ENCODE measurements around the gene TARBP1.
"Not testable (repeated sequence)": the region's sequence is repeated elsewhere in the genome, so short reads cannot be mapped to it uniquely, and the experiment has no call there.

Gene TARBP1, protein sequence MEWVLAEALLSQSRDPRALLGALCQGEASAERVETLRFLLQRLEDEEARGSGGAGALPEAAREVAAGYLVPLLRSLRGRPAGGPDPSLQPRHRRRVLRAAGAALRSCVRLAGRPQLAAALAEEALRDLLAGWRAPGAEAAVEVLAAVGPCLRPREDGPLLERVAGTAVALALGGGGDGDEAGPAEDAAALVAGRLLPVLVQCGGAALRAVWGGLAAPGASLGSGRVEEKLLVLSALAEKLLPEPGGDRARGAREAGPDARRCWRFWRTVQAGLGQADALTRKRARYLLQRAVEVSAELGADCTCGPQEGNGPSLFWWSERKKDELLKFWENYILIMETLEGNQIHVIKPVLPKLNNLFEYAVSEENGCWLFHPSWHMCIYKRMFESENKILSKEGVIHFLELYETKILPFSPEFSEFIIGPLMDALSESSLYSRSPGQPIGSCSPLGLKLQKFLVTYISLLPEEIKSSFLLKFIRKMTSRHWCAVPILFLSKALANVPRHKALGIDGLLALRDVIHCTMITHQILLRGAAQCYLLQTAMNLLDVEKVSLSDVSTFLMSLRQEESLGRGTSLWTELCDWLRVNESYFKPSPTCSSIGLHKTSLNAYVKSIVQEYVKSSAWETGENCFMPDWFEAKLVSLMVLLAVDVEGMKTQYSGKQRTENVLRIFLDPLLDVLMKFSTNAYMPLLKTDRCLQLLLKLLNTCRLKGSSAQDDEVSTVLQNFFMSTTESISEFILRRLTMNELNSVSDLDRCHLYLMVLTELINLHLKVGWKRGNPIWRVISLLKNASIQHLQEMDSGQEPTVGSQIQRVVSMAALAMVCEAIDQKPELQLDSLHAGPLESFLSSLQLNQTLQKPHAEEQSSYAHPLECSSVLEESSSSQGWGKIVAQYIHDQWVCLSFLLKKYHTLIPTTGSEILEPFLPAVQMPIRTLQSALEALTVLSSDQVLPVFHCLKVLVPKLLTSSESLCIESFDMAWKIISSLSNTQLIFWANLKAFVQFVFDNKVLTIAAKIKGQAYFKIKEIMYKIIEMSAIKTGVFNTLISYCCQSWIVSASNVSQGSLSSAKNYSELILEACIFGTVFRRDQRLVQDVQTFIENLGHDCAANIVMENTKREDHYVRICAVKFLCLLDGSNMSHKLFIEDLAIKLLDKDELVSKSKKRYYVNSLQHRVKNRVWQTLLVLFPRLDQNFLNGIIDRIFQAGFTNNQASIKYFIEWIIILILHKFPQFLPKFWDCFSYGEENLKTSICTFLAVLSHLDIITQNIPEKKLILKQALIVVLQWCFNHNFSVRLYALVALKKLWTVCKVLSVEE (N-terminal part only)

GRCh38 chr1:234478481-234479309, at the start of gene TARBP1:
TARBP1 (minus strand) TSS chr1:234479179; CDS start chr1:234479103, 76 bp downstream.
- peak; percentile 47 to 55 for DNase-seq (ENCODE audit: extremely low read depth in 1 of 2, low read depth in 1 of 2)

GRCh38 chr1:234528074-234528865, 49.3 kb upstream of the TARBP1 start:
- no peak for DNase-seq (ENCODE audit: extremely low read depth in 1 of 2, low read depth in 1 of 2)

- no peak for DNase-seq (ENCODE audit: extremely low read depth in 1 of 2, low read depth in 1 of 2)
These were observed 48.4 kb upstream of the TARBP1 start for GRCh38 chr1:234527346-234527745.

- no peak for DNase-seq (ENCODE audit: extremely low read depth in 1 of 2, low read depth in 1 of 2)
These were observed 47.9 kb upstream of the TARBP1 start for GRCh38 chr1:234526922-234527321.

DNA sequence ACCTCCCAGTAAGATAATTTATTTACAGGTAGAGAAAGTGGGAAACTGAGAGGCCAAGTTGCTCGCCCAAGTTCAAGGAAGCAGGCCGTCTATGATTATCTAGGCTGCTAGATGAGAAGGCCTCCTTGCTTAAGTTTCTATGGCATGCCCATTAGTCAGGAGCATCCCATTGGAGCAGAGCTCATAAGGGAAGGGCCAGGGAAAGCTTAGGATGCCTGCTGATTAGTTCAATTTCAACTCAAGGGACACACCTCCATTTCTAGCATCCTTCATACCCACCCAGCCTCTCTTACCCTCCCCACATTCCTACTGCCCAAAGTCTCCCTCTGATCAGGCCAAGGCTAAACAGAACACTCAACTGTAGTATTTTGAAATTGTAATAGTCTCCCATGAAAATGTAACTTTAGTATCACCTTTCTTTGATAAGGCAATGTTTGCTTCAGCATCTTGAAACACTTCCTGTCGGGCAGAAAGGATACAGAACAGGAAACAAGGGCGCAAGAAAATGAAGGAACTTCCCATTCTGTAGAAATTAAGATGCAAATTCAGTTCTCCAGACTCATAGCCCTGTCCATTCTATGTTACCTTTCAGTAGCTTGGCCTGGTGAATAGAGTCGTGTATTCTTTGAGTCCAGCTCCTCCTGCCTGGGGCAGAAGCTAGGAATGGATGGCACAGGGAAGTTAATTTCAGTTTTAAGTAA, 46.3 kb upstream of the TARBP1 start:
- DNase-seq (ENCODE audit: extremely low read depth in 1 of 2, low read depth in 1 of 2): no peak

GRCh38 chr1:234521836-234522235, 42.9 kb upstream of the TARBP1 start:
- DNase-seq (ENCODE audit: extremely low read depth in 1 of 2, low read depth in 1 of 2): no peak

- no peak for DNase-seq (ENCODE audit: extremely low read depth in 1 of 2, low read depth in 1 of 2)
These were observed 42.2 kb upstream of the TARBP1 start for GRCh38 chr1:234520908-234521817.

GRCh38 chr1:234519506-234519905, 40.5 kb upstream of the TARBP1 start:
- no peak for DNase-seq (ENCODE audit: extremely low read depth in 1 of 2, low read depth in 1 of 2)

GRCh38 chr1:234518876-234519275, 39.9 kb upstream of the TARBP1 start:
- no peak for DNase-seq (ENCODE audit: extremely low read depth in 1 of 2, low read depth in 1 of 2)

DNA sequence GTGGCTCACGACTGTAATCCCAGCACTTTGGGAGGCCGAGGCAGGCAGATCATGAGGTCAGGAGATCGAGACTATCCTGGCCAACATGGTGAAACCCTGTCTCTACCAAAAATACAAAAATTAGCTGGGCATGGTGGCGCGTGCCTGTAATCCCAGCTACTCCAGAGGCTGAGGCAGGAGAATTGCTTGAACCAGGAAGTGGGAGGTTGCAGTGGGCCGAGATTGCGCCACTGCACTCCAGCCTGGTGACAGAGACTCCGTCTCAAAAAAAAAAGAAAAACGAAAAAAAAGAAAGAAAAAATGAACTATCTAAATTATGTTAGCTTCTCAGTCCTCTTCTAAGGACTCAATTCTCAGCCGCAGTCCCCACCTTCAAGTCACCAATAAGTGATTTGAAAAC, 39.1 kb upstream of the TARBP1 start:
- not testable (repeated sequence) for DNase-seq (ENCODE audit: extremely low read depth in 1 of 2, low read depth in 1 of 2)

DNA sequence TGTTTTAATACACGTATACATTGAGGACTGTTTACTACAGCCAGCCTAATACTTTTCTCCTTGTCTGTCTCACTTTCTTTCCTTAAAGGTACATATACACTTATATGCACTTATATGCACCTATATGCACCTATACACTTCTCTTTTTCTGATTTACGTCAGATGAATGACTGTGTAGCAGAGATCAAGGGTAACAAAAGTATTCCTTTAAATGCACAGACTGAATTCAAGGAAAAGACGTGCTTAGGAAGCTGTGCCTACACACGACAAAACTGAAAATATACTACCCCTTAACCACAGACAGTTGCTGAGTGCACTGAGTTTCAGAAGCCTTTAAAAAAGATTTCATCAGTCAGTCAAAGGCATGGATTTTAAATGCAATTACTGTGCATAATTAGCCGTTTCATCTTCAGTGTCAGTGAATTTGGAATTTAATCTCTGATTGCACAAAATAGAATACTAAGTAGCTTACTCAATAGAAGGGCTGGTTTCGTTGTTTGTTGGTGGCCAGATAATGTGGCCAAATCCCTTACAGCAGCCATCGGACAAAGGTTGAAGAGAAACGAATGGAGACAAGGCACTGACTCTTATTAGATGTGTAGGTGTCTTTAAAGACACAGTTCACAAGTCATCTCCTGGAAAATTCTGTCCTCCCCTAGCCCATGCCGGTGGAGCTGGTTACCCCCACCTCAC, 38.3 kb upstream of the TARBP1 start:
- no peak for DNase-seq (ENCODE audit: extremely low read depth in 1 of 2, low read depth in 1 of 2)

GRCh38 chr1:234515821-234516241, 36.9 kb upstream of the TARBP1 start:
- no peak for DNase-seq (ENCODE audit: extremely low read depth in 1 of 2, low read depth in 1 of 2)

GRCh38 chr1:234515411-234515810, 36.4 kb upstream of the TARBP1 start:
- DNase-seq (ENCODE audit: extremely low read depth in 1 of 2, low read depth in 1 of 2): no peak

DNA sequence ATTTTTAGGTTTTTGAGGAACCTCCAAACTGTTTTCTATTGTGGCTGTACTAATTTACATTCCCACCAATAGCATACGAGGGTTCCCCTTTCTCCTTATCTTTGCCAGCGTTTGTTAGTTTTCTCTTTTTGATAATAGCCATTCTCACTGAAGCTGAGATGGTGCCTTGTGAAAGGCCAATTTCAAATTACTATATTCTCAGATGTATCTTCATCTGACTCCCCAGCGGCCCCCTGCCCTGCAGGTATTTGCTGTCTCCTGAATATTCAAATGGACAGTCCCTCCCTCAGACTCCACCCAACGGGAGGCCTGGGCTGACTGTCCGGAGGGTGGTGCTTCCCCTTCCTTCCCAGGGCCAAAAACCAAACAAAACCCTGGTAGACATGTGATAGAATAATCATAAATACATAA, 33.5 kb upstream of the TARBP1 start:
- DNase-seq (ENCODE audit: extremely low read depth in 1 of 2, low read depth in 1 of 2): no peak

GRCh38 chr1:234509457-234510328, 30.7 kb upstream of the TARBP1 start:
- no peak for DNase-seq (ENCODE audit: extremely low read depth in 1 of 2, low read depth in 1 of 2)

Data from stimulated activated CD8-positive, alpha-beta memory T cell treated with anti-CD3 and anti-CD28 coated beads, Interleukin-7, amount 100 ng/mL, for 48 hours (primary cell).